Activated naive CD8-positive, alpha-beta T cell treated with anti-CD3 and anti-CD28 coated beads, Interleukin-2, amount 50 U/mL, for 16 hours (primary cell): Measurements from ENCODE around the gene PHAX.
"Not testable (repeated sequence)": the region's sequence is repeated elsewhere in the genome, so short reads cannot be mapped to it uniquely, and the experiment has no call there.

Experiments used
- DNase-seq: peaks from one replicate; pipeline ENCODE4 v3.0.0-alpha.2; 2020; ENCODE audit warnings: low read depth, low spot score

The PHAX gene

GRCh38 chr5:126603402-126603991, 2.8 kb downstream of the PHAX start:
- DNase-seq: no peak

- no peak for DNase-seq
Measured at GRCh38 chr5:126605525-126605924, 4.8 kb downstream of the PHAX start.

- no peak for DNase-seq
Measured at GRCh38 chr5:126610160-126610559, 9.4 kb downstream of the PHAX start.

- no peak for DNase-seq
Measured at GRCh38 chr5:126610616-126611015, 9.9 kb downstream of the PHAX start.

- DNase-seq: no peak
Measured at GRCh38 chr5:126613941-126614592, 13.3 kb downstream of the PHAX start.

GRCh38 chr5:126615286-126615685, 14.5 kb downstream of the PHAX start:
- no peak for DNase-seq

GRCh38 chr5:126617603-126618002, 16.9 kb downstream of the PHAX start:
- not testable (repeated sequence) for DNase-seq

GRCh38 chr5:126619781-126620180, 19.0 kb downstream of the PHAX start:
- DNase-seq: no peak

GRCh38 chr5:126624534-126624933, 23.8 kb downstream of the PHAX start:
- no peak for DNase-seq

GRCh38 chr5:126628102-126628501, 27.4 kb downstream of the PHAX start:
- DNase-seq: no peak

- no peak for DNase-seq
Measured at GRCh38 chr5:126631920-126632319, 31.2 kb downstream of the PHAX start.

DNA sequence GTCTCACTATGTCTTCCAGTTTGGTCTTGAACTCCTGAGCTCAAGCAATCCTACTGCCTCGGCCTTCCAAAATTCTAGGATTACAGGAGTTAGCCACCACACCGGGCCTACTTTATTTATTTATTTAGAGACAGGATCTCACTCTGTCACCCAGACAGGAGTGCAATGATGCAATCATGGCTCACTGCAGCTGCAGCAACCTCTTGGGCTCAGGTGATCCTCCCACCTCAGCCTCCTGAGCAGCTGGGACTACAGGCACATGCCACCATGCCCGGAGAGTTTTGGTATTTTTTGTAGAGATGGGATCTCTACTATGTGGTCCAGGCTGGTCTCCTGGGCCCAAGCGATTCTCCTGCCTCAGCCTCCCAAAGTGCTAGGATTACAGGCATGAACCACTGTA, 32.8 kb downstream of the PHAX start:
- no peak for DNase-seq

GRCh38 chr5:126635585-126635984, 34.8 kb downstream of the PHAX start:
- DNase-seq: no peak

DNA sequence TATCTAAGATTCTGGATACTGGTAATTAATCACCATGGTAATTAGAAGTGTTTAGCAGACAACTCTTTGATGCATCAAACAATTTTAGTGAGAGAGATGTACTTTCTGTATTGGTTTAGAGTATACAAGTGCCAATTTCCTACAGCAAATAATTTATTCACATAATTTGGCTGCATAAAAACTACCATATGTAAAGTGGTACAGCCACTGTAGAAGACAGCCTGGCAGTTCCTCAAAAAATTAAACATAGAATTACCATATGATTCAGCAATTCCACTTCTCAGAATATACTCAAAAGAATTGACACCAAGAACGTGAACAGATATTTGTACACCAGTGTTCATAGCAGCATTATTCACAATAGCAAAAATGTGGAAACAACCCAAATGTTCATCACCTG, 36.2 kb downstream of the PHAX start:
- DNase-seq: no peak

GRCh38 chr5:126640866-126641265, 40.1 kb downstream of the PHAX start:
- DNase-seq: no peak

GRCh38 chr5:126641387-126641786, 40.6 kb downstream of the PHAX start:
- DNase-seq: no peak

DNA sequence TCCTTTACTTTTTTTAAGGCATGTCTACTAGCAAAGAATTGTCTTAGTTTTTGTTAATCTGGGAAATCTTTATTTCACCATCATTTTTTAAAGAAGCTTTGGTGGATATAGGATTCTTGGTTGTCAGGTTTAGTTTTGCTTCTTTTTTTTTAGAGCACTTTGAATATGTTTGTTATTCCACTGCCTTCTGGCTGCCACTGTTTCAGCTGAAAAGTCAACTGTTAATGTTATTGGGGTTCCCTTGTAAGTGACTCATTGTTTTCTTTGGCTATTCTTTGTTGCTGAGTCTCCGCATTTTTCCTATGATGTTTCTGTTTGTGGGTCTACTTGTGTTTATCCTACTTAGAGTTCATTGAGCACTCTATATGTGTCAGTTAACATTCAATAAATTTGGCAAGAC, 44.4 kb downstream of the PHAX start:
- no peak for DNase-seq

- DNase-seq: no peak
Measured at GRCh38 chr5:126647071-126647470, 46.3 kb downstream of the PHAX start.

DNA sequence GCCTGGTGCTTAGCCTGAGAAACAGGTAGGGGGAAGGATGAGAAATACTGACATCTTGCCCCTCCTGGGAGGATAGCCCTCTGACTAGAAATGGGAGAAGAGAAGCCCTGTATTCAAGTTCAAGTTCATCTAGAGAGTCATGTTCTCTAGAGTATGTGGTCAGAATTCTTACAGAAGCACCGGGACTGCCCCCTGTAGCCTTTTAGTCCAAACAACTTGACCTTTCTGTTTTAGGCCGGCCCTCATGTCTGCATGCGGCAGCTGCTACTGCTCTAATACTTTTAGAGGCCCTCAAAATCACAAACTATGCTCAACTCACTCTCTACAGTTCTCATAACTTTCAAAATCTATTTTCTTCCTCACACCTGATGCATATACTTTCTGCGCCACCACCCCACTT, 47.7 kb downstream of the PHAX start:
- no peak for DNase-seq

DNA sequence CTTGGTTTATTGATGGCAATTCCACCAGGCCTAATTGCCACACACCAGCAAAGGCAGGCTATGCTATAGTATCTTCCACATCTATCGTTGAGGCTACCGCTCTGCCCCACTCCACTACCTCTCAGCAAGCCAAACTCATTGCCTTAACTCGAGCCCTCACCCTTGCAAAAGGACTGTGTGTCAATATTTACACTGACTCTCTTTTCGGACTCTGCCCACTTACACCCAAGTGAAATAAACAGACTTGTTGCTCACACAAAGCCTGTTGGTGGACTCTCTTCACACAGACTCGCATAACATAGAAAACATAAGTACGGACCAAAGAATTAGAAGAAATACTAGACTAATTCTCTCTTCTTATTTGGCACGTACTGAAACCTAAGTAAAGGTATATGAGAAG, 48.3 kb downstream of the PHAX start:
- not testable (repeated sequence) for DNase-seq

- not testable (repeated sequence) for DNase-seq
Measured at GRCh38 chr5:126649709-126650108, 49.0 kb downstream of the PHAX start.

GRCh38 chr5:126650463-126650862, 49.7 kb downstream of the PHAX start:
- DNase-seq: no peak

DNA sequence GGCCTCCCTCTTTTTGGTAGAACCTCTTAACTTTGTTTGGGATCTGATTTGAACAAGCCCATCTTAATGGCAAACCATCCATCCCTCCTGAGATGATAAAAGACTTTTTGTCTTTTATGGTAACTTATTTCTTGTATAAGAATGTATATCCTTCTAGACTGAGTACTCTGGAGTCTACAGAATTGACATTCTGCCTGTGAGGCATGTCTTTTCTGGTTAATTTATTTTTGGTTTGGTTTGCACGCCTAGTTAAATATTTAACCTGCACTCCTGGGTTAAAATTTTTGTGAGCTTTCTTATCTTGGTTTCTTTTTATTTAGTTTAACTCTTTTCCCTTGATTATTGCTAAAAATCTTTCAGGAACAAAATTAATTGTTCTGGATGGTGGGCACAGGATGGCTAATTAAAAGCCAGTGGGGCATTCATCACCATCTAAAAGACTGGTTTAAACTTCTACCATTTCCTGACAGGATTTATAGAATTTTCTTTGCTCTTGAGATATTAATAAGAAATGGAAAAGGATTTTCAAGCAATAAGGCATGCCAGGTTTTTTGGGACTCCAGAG, 50.3 kb downstream of the PHAX start:
- DNase-seq: no peak
